Measurements from ENCODE around the gene PSMD9.
A peak's percentile ranks its signal among the peaks of the same experiment; 100 is the strongest.
"Not testable (repeated sequence)": the region's sequence is repeated elsewhere in the genome, so short reads cannot be mapped to it uniquely, and the experiment has no call there.

Gene PSMD9

GRCh38 chr12:121885129-121885528 is 3.5 kb upstream of the PSMD9 start:
- not testable (repeated sequence) for H3K27me3 ChIP-seq (ENCODE audit: insufficient read depth, low read length); H3K9ac ChIP-seq (ENCODE audit: low read length); H2BK5ac ChIP-seq (ENCODE audit: low read depth, low read length, poor library complexity); H2BK120ac ChIP-seq (ENCODE audit: insufficient read depth, low read length, poor library complexity); H4K12ac ChIP-seq (ENCODE audit: low read depth, low read length); H3K4me2 ChIP-seq (ENCODE audit: low read length); H3K4ac ChIP-seq (ENCODE audit: low read depth, low read length); H3K14ac ChIP-seq (ENCODE audit: low read length); H3K9me3 ChIP-seq (ENCODE audit: insufficient read depth, low read depth, low read length); H3K27ac ChIP-seq (ENCODE audit: low read depth, low read length); H3K36me3 ChIP-seq (ENCODE audit: control insufficient read depth in 1 of 2, insufficient read depth in 2 of 2, low read length in 2 of 2); H2AK5ac ChIP-seq (ENCODE audit: low read length); H4K91ac ChIP-seq (ENCODE audit: low read depth, low read length); DNase-seq; H3K79me1 ChIP-seq (ENCODE audit: low read length); H4K8ac ChIP-seq (ENCODE audit: low read depth, low read length); H2BK12ac ChIP-seq (ENCODE audit: low read length); H2AFZ ChIP-seq (ENCODE audit: insufficient read depth, low read length, poor library complexity); H3K23ac ChIP-seq (ENCODE audit: low read length); H3K4me1 ChIP-seq (ENCODE audit: control insufficient read depth in 1 of 2, insufficient read depth in 2 of 2, low read length in 2 of 2); H3K4me3 ChIP-seq (ENCODE audit: low read depth, low read length); H3K79me2 ChIP-seq (ENCODE audit: control insufficient read depth, insufficient read depth, low read length, poor library complexity); H3K18ac ChIP-seq (ENCODE audit: low read length)
- WGBS (ENCODE audit: extremely low coverage, insufficient coverage, insufficient read length): no CpG with 5 or more reads among the region's 11 CpGs

GRCh38 chr12:121888083-121888477 is 510 bp upstream of the PSMD9 start:
- peak overlapping the region; percentile 55 for H2AFZ ChIP-seq (ENCODE audit: insufficient read depth, low read length, poor library complexity)
- H2AK5ac ChIP-seq (ENCODE audit: low read length): no peak overlapping the region
- H3K9me3 ChIP-seq (ENCODE audit: insufficient read depth, low read depth, low read length): no peaks in the 10 kb centered on the region
- no peaks in the 10 kb centered on the region for H3K27me3 ChIP-seq (ENCODE audit: insufficient read depth, low read length)
- no peak overlapping the region for H2BK120ac ChIP-seq (ENCODE audit: insufficient read depth, low read length, poor library complexity)
- H3K9ac ChIP-seq (ENCODE audit: low read length): no peak overlapping the region
- peaks cover 7% of the 10 kb centered on the region for H3K79me1 ChIP-seq (ENCODE audit: low read length)
- H3K36me3 ChIP-seq (ENCODE audit: control insufficient read depth in 1 of 2, insufficient read depth in 2 of 2, low read length in 2 of 2): peaks cover 2 to 3% of the 10 kb centered on the region in 2 experiments
- H2BK12ac ChIP-seq (ENCODE audit: low read length): no peak overlapping the region
- H4K91ac ChIP-seq (ENCODE audit: low read depth, low read length): peak overlapping the region; percentile 64
- H3K14ac ChIP-seq (ENCODE audit: low read length): no peak overlapping the region
- WGBS (ENCODE audit: extremely low coverage, insufficient coverage, insufficient read length): no CpG with 5 or more reads among the region's 6 CpGs
- H3K23ac ChIP-seq (ENCODE audit: low read length): no peak overlapping the region
- peak overlapping the region; percentile 97 for H3K4me3 ChIP-seq (ENCODE audit: low read depth, low read length)
- peaks cover 3 to 7% of the 10 kb centered on the region in 2 experiments for H3K4me1 ChIP-seq (ENCODE audit: control insufficient read depth in 1 of 2, insufficient read depth in 2 of 2, low read length in 2 of 2)
- peak overlapping the region; percentile 75 for H4K8ac ChIP-seq (ENCODE audit: low read depth, low read length)
- no peak overlapping the region for H3K4ac ChIP-seq (ENCODE audit: low read depth, low read length)
- H3K4me2 ChIP-seq (ENCODE audit: low read length): peak overlapping the region; percentile 78
- peaks cover 5% of the 10 kb centered on the region for H3K79me2 ChIP-seq (ENCODE audit: control insufficient read depth, insufficient read depth, low read length, poor library complexity)
- no peak overlapping the region for H3K18ac ChIP-seq (ENCODE audit: low read length)
- no peak for DNase-seq
- peak overlapping the region; percentile 54 for H4K12ac ChIP-seq (ENCODE audit: low read depth, low read length)
- H3K27ac ChIP-seq (ENCODE audit: low read depth, low read length): no peak overlapping the region
- H2BK5ac ChIP-seq (ENCODE audit: low read depth, low read length, poor library complexity): no peak overlapping the region

GRCh38 chr12:121889274-121889624 is 659 bp downstream of the PSMD9 start:
- whole genome bisulfite sequencing (ENCODE audit: extremely low coverage, insufficient coverage, insufficient read length): no CpG with 5 or more reads among the region's 7 CpGs
- Histone ChIP-seq H2BK12ac (ENCODE audit: low read length) (no peak overlapping the region), H2BK120ac (ENCODE audit: insufficient read depth, low read length, poor library complexity) (no peak overlapping the region)

DNA sequence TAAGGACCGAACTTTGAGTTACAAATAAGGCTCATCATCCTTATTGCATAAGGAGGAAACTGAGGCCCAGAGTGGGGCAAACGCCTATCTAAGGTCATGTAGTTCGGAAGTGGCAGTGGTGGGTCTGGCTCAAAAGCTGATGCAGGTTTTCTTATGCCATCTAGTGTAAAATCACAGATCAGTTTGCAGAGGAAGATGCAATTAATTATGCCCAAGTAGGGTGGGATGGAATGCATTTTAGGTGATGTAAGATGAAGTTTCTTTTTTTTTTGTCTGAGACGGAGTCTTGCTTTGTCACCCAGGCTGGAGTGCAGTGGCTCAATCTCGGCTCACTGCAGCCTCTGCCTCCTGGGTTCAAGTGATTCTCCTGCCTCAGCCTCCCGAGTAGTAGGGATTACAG is 1.1 kb downstream of the PSMD9 start:
- not testable (repeated sequence) for H3K79me1 ChIP-seq (ENCODE audit: low read length); H3K79me2 ChIP-seq (ENCODE audit: control insufficient read depth, insufficient read depth, low read length, poor library complexity); H3K27ac ChIP-seq (ENCODE audit: low read depth, low read length); H2AK5ac ChIP-seq (ENCODE audit: low read length); H2AFZ ChIP-seq (ENCODE audit: insufficient read depth, low read length, poor library complexity); H3K9me3 ChIP-seq (ENCODE audit: insufficient read depth, low read depth, low read length); H2BK12ac ChIP-seq (ENCODE audit: low read length); H3K14ac ChIP-seq (ENCODE audit: low read length); H3K4me3 ChIP-seq (ENCODE audit: low read depth, low read length); H4K12ac ChIP-seq (ENCODE audit: low read depth, low read length); DNase-seq; H3K18ac ChIP-seq (ENCODE audit: low read length); H3K27me3 ChIP-seq (ENCODE audit: insufficient read depth, low read length); H4K8ac ChIP-seq (ENCODE audit: low read depth, low read length); H2BK120ac ChIP-seq (ENCODE audit: insufficient read depth, low read length, poor library complexity); H2BK5ac ChIP-seq (ENCODE audit: low read depth, low read length, poor library complexity); H4K91ac ChIP-seq (ENCODE audit: low read depth, low read length); H3K36me3 ChIP-seq (ENCODE audit: control insufficient read depth in 1 of 2, insufficient read depth in 2 of 2, low read length in 2 of 2); H3K23ac ChIP-seq (ENCODE audit: low read length)
- H3K4me2 ChIP-seq (ENCODE audit: low read length): peak overlapping the region; percentile 78
- WGBS (ENCODE audit: extremely low coverage, insufficient coverage, insufficient read length): no CpG with 5 or more reads among the region's 6 CpGs
- H3K4ac ChIP-seq (ENCODE audit: low read depth, low read length): peak overlapping the region; percentile 10
- peaks cover 3 to 10% of the 10 kb centered on the region in 2 experiments for H3K4me1 ChIP-seq (ENCODE audit: control insufficient read depth in 1 of 2, insufficient read depth in 2 of 2, low read length in 2 of 2)
- peak overlapping the region; percentile 55 for H3K9ac ChIP-seq (ENCODE audit: low read length)

More at GRCh38 chr12:121889274-121889624, 659 bp downstream of the PSMD9 start:
- no peak overlapping the region for H3K23ac ChIP-seq (ENCODE audit: low read length)
- H3K9me3 ChIP-seq (ENCODE audit: insufficient read depth, low read depth, low read length): no peaks in the 10 kb centered on the region
- peaks cover 7% of the 10 kb centered on the region for H3K79me1 ChIP-seq (ENCODE audit: low read length)
- no peak for DNase-seq
- H3K27me3 ChIP-seq (ENCODE audit: insufficient read depth, low read length): no peaks in the 10 kb centered on the region
- H4K12ac ChIP-seq (ENCODE audit: low read depth, low read length): no peak overlapping the region
- H2BK5ac ChIP-seq (ENCODE audit: low read depth, low read length, poor library complexity): no peak overlapping the region
- H3K18ac ChIP-seq (ENCODE audit: low read length): no peak overlapping the region
- peak overlapping the region; percentile 10 for H3K4ac ChIP-seq (ENCODE audit: low read depth, low read length)
- H4K8ac ChIP-seq (ENCODE audit: low read depth, low read length): no peak overlapping the region
- H3K4me3 ChIP-seq (ENCODE audit: low read depth, low read length): peak overlapping the region; percentile 97
- peak overlapping the region; percentile 78 for H3K4me2 ChIP-seq (ENCODE audit: low read length)
- H3K36me3 ChIP-seq (ENCODE audit: control insufficient read depth in 1 of 2, insufficient read depth in 2 of 2, low read length in 2 of 2): peaks cover 2 to 3% of the 10 kb centered on the region in 2 experiments
- peak overlapping the region; percentile 95 for H3K9ac ChIP-seq (ENCODE audit: low read length)
- H3K27ac ChIP-seq (ENCODE audit: low read depth, low read length): no peak overlapping the region
- H3K14ac ChIP-seq (ENCODE audit: low read length): no peak overlapping the region
- H2AFZ ChIP-seq (ENCODE audit: insufficient read depth, low read length, poor library complexity): no peak overlapping the region
- H2AK5ac ChIP-seq (ENCODE audit: low read length): no peak overlapping the region
- peaks cover 3 to 9% of the 10 kb centered on the region in 2 experiments for H3K4me1 ChIP-seq (ENCODE audit: control insufficient read depth in 1 of 2, insufficient read depth in 2 of 2, low read length in 2 of 2)
- peaks cover 5% of the 10 kb centered on the region for H3K79me2 ChIP-seq (ENCODE audit: control insufficient read depth, insufficient read depth, low read length, poor library complexity)
- H4K91ac ChIP-seq (ENCODE audit: low read depth, low read length): no peak overlapping the region
